Glomerular endothelial cell (primary cell): ENCODE results near the gene GALNT9. TPM values are rescaled to one million over a fixed set of nuclear protein-coding genes. Genes with fewer than 3 reads are reported as not detected.
"Not testable (repeated sequence)": the region's sequence is repeated elsewhere in the genome, so short reads cannot be mapped to it uniquely, and the experiment has no call there.

ENCODE experiments used
- DNase-seq: peaks from one replicate; pipeline ENCODE4 v3.0.0-alpha.2; 2011; ENCODE audit warnings: low read depth, low spot score; ENCODE audit errors: extremely low read depth
- total RNA-seq: library from RNA; depleted of rRNA; stranded (reverse); fragments of >200 nt; gene quantifications from 2 replicates; pipeline ENCODE4 v1.2.3, GENCODE V29; 2015

Gene GALNT9
- total RNA-seq, 1 donor from 2014 or later = 0.35 TPM

- DNase-seq = no peak
These were observed 90.9 kb downstream of the GALNT9 start for GRCh38 chr12:132238488-132238854.

GRCh38 chr12:132237772-132238487, 91.5 kb downstream of the GALNT9 start:
- no peak for DNase-seq

GRCh38 chr12:132236930-132237771, 92.2 kb downstream of the GALNT9 start:
- DNase-seq = no peak

- DNase-seq = no peak
These were observed 93.1 kb downstream of the GALNT9 start for GRCh38 chr12:132236129-132236929.

- no peak for DNase-seq
These were observed 94.1 kb downstream of the GALNT9 start for GRCh38 chr12:132235116-132235820.

GRCh38 chr12:132230381-132230780, 99.0 kb downstream of the GALNT9 start:
- no peak for DNase-seq

GRCh38 chr12:132229926-132230325, 99.5 kb downstream of the GALNT9 start:
- no peak for DNase-seq

- DNase-seq = no peak
These were observed 100.1 kb downstream of the GALNT9 start for GRCh38 chr12:132229193-132229760.

- DNase-seq = no peak
These were observed 100.8 kb downstream of the GALNT9 start for GRCh38 chr12:132228476-132229192.

GRCh38 chr12:132227782-132228475, 101.5 kb downstream of the GALNT9 start:
- no peak for DNase-seq

GRCh38 chr12:132227118-132227517, 102.3 kb downstream of the GALNT9 start:
- DNase-seq = no peak

- no peak for DNase-seq
These were observed 102.8 kb downstream of the GALNT9 start for GRCh38 chr12:132226604-132227003.

GRCh38 chr12:132225214-132225613, 104.2 kb downstream of the GALNT9 start:
- no peak for DNase-seq

- DNase-seq = no peak
These were observed 104.9 kb downstream of the GALNT9 start for GRCh38 chr12:132224484-132224883.

- no peak for DNase-seq
These were observed 106.6 kb downstream of the GALNT9 start for GRCh38 chr12:132222808-132223173.

- no peak for DNase-seq
These were observed 107.1 kb downstream of the GALNT9 start for GRCh38 chr12:132222096-132222807.

- not testable (repeated sequence) for DNase-seq
These were observed 109.6 kb downstream of the GALNT9 start for GRCh38 chr12:132219761-132220160.

GRCh38 chr12:132219323-132219722, 110.1 kb downstream of the GALNT9 start:
- no peak for DNase-seq
